Measurements from ENCODE around the gene HIF1AN. TPM values are rescaled to one million over a fixed set of nuclear protein-coding genes. Genes with fewer than 3 reads are reported as not detected.

Gene HIF1AN
- total RNA-seq, 1 experiment from 2014 or later, result 58.7 TPM

GRCh38 chr10:100575585-100576281, 40.0 kb downstream of the HIF1AN start:
- H2AFZ ChIP-seq (ENCODE audit: low read length), result no peak overlapping the region
- no peak overlapping the region for H3K4ac ChIP-seq (ENCODE audit: low read depth, low read length)
- Mint-ChIP-seq H3K9me3 (no peaks in the 10 kb centered on the region), H3K4me1 (peaks cover 3 to 6% of the 10 kb centered on the region in 2 experiments; a peak in 2 of 4 replicates), H3K36me3 (ENCODE audit: insufficient read depth in 1 of 3, low read depth in 3 of 3) (no peaks in the 10 kb centered on the region), H3K4me3 (no peak overlapping the region), H3K27me3 (ENCODE audit: low read depth) (peaks cover 74% of the 10 kb centered on the region), H3K27ac (peak overlapping the region in 1 of 3 experiments; percentile 24; a peak in 1 of 7 replicates)
- H2BK20ac ChIP-seq (ENCODE audit: low read depth, low read length, poor library complexity, severe bottlenecking), result no peak overlapping the region
- H3K23ac ChIP-seq (ENCODE audit: insufficient read length, low read depth, low read length), result no peak overlapping the region
- H2AK5ac ChIP-seq (ENCODE audit: insufficient read length, low read length), result no peak overlapping the region
- H3K23me2 ChIP-seq (ENCODE audit: insufficient read length, low read depth, low read length, poor library complexity, severe bottlenecking), result no peaks in the 10 kb centered on the region
- no peak overlapping the region for H3K18ac ChIP-seq (ENCODE audit: insufficient read length, low read depth, low read length)
- H4K5ac ChIP-seq (ENCODE audit: insufficient read length, low read depth, low read length), result no peak overlapping the region
- no peak overlapping the region for H2BK12ac ChIP-seq (ENCODE audit: insufficient read length, low read depth, low read length)
- no peak overlapping the region for H4K8ac ChIP-seq (replicated peaks; ENCODE audit: insufficient read length, low read depth, low read length)
- H3K56ac ChIP-seq (ENCODE audit: insufficient read length, low read depth, low read length), result no peak overlapping the region
- peak; percentile 9 for DNase-seq
- H3K79me1 ChIP-seq (ENCODE audit: insufficient read depth, low read depth, low read length, poor library complexity, severe bottlenecking), result no peaks in the 10 kb centered on the region
- no peak overlapping the region for H3K27ac ChIP-seq (ENCODE audit: insufficient read length, low read depth, low read length)
- TF ChIP-seq, protein P1, sequence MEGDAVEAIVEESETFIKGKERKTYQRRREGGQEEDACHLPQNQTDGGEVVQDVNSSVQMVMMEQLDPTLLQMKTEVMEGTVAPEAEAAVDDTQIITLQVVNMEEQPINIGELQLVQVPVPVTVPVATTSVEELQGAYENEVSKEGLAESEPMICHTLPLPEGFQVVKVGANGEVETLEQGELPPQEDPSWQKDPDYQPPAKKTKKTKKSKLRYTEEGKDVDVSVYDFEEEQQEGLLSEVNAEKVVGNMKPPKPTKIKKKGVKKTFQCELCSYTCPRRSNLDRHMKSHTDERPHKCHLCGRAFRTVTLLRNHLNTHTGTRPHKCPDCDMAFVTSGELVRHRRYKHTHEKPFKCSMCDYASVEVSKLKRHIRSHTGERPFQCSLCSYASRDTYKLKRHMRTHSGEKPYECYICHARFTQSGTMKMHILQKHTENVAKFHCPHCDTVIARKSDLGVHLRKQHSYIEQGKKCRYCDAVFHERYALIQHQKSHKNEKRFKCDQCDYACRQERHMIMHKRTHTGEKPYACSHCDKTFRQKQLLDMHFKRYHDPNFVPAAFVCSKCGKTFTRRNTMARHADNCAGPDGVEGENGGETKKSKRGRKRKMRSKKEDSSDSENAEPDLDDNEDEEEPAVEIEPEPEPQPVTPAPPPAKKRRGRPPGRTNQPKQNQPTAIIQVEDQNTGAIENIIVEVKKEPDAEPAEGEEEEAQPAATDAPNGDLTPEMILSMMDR (conservative IDR thresholded peaks at IDR 0.05), result no peak
- no peaks in the 10 kb centered on the region for H3K79me2 ChIP-seq (ENCODE audit: insufficient read depth, low read length)
- H2BK15ac ChIP-seq (ENCODE audit: low read depth, low read length), result no peak overlapping the region
- H4K91ac ChIP-seq (ENCODE audit: insufficient read length, low read depth, low read length), result no peak overlapping the region
- H3K4me1 ChIP-seq (ENCODE audit: insufficient read depth, low read length), result no peaks in the 10 kb centered on the region
- H3K14ac ChIP-seq (ENCODE audit: insufficient read depth, low read length), result no peak overlapping the region
- no peak overlapping the region for H3T11ph ChIP-seq (ENCODE audit: low read length)
- H3K4me2 ChIP-seq (ENCODE audit: insufficient read depth, insufficient read length, low read length), result no peak overlapping the region
- H4K20me1 ChIP-seq (ENCODE audit: control insufficient read depth, insufficient read depth, insufficient read length), result no peaks in the 10 kb centered on the region
- H2BK120ac ChIP-seq (ENCODE audit: low read depth, low read length, poor library complexity, severe bottlenecking), result no peak overlapping the region
- H3K27me3 ChIP-seq (ENCODE audit: insufficient read depth, low read length), result peaks cover 3% of the 10 kb centered on the region; the same call in 1 of the 2 replicates
- no peak overlapping the region for H3K9ac ChIP-seq (ENCODE audit: extremely low read depth, insufficient read length, low read length)
- WGBS (ENCODE audit: extremely low coverage, insufficient read length, low lambda C conversion rate), result no CpG with 5 or more reads among the region's 8 CpGs
- no peak overlapping the region for H2BK5ac ChIP-seq (ENCODE audit: insufficient read length, low read length)
- H3K9me3 ChIP-seq (ENCODE audit: control insufficient read depth, low read depth, low read length), result no peaks in the 10 kb centered on the region

All from H9 (cell line).